ENCODE data around the gene CDC42EP5. TPM values are rescaled to one million over a fixed set of nuclear protein-coding genes. Genes with fewer than 3 reads are reported as not detected.

Gene CDC42EP5
- total RNA-seq, 1 experiment from 2014 or later, result 11.5 TPM

DNA sequence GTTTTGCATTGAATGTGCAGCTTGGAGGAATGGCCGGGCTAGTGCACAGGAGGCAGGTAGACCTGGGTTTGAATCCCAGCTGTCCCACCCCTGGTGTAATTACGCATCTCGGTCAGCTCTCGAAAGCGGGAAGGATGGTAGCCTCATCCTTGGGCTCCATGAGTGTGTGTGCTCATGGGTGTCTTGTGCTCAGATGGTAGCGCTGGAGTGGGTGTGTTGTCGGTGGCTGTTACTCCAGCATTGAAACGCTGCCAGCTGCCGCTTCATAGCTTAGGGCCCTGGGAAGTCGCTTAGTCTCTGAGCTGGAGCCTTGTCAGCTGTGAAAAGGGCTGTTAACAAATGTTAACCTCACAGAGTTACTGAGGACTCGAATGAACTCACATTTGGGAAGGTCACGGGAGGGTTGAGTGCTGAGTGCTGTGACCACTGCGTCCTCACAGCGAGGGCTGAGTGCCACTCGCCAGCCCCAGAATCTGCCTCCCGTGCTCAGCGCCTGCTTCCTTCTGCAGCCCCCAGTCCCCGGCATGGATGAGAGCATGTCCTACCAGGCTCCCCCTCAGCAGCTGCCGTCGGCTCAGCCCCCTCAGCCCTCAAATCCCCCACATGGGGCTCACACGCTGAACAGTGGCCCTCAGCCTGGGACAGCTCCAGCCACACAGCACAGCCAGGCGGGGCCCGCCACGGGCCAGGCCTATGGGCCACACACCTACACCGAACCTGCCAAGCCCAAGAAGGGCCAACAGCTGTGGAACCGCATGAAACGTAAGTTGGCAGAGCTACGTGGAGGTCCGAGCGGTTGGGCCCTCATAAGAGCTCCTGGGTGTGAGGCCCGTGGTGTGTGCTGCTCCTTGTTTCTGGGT lies 18.9 kb downstream of the CDC42EP5 start:
- H3K36me3 Mint-ChIP-seq, result peaks cover 67% of the 10 kb centered on the region
- no peak for TF ChIP-seq NR2C2 (CRISPR knock-in tag; IDR thresholded peaks at IDR 0.05)
- TF ChIP-seq ZBTB21 (CRISPR knock-in tag; IDR thresholded peaks at IDR 0.05; ENCODE audit: borderline replicate concordance), result no peak
- TF ChIP-seq, protein P1, sequence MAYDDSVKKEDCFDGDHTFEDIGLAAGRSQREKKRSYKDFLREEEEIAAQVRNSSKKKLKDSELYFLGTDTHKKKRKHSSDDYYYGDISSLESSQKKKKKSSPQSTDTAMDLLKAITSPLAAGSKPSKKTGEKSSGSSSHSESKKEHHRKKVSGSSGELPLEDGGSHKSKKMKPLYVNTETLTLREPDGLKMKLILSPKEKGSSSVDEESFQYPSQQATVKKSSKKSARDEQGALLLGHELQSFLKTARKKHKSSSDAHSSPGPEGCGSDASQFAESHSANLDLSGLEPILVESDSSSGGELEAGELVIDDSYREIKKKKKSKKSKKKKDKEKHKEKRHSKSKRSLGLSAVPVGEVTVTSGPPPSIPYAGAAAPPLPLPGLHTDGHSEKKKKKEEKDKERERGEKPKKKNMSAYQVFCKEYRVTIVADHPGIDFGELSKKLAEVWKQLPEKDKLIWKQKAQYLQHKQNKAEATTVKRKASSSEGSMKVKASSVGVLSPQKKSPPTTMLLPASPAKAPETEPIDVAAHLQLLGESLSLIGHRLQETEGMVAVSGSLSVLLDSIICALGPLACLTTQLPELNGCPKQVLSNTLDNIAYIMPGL (CRISPR knock-in tag; IDR thresholded peaks at IDR 0.05), result no peak
- TF ChIP-seq GABPB1 (CRISPR knock-in tag; IDR thresholded peaks at IDR 0.05), result no peak
- TF ChIP-seq SOX15 (CRISPR knock-in tag; IDR thresholded peaks at IDR 0.05), result no peak
- TF ChIP-seq, protein P2, sequence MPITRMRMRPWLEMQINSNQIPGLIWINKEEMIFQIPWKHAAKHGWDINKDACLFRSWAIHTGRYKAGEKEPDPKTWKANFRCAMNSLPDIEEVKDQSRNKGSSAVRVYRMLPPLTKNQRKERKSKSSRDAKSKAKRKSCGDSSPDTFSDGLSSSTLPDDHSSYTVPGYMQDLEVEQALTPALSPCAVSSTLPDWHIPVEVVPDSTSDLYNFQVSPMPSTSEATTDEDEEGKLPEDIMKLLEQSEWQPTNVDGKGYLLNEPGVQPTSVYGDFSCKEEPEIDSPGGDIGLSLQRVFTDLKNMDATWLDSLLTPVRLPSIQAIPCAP (CRISPR knock-in tag; IDR thresholded peaks at IDR 0.05), result no peak
- no peak for TF ChIP-seq GTF2I (CRISPR knock-in tag; conservative IDR thresholded peaks at IDR 0.05)
- TF ChIP-seq ETV6 (CRISPR knock-in tag; IDR thresholded peaks at IDR 0.05), result no peak
- TF ChIP-seq, protein P3, sequence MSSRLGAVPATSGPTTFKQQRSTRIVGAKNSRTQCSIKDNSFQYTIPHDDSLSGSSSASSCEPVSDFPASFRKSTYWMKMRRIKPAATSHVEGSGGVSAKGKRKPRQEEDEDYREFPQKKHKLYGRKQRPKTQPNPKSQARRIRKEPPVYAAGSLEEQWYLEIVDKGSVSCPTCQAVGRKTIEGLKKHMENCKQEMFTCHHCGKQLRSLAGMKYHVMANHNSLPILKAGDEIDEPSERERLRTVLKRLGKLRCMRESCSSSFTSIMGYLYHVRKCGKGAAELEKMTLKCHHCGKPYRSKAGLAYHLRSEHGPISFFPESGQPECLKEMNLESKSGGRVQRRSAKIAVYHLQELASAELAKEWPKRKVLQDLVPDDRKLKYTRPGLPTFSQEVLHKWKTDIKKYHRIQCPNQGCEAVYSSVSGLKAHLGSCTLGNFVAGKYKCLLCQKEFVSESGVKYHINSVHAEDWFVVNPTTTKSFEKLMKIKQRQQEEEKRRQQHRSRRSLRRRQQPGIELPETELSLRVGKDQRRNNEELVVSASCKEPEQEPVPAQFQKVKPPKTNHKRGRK (CRISPR knock-in tag; IDR thresholded peaks at IDR 0.05; ENCODE audit: borderline replicate concordance), result no peak
- TF ChIP-seq ZNF396 (CRISPR knock-in tag; IDR thresholded peaks at IDR 0.05; ENCODE audit: borderline replicate concordance), result no peak
- no peak for TF ChIP-seq NFATC4 (CRISPR knock-in tag; IDR thresholded peaks at IDR 0.05)
- TF ChIP-seq, protein P4, sequence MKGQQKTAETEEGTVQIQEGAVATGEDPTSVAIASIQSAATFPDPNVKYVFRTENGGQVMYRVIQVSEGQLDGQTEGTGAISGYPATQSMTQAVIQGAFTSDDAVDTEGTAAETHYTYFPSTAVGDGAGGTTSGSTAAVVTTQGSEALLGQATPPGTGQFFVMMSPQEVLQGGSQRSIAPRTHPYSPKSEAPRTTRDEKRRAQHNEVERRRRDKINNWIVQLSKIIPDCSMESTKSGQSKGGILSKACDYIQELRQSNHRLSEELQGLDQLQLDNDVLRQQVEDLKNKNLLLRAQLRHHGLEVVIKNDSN (CRISPR knock-in tag; IDR thresholded peaks at IDR 0.05), result no peak
- no peak for TF ChIP-seq ZNF138 (CRISPR knock-in tag; conservative IDR thresholded peaks at IDR 0.05)
- no peak for TF ChIP-seq TEAD1 (CRISPR knock-in tag; IDR thresholded peaks at IDR 0.05)
- H3K4me3 Mint-ChIP-seq, result no peak overlapping the region
- no peaks in the 10 kb centered on the region; the same call in 1 of the 2 replicates for H3K27me3 Mint-ChIP-seq (ENCODE audit: low read depth)
- H3K9me3 Mint-ChIP-seq, result no peaks in the 10 kb centered on the region
- H3K27ac Mint-ChIP-seq, result no peak overlapping the region
- CTCF ChIA-PET, result interaction anchor here (1.8 kb wide), 1 partner anchor 15 kb away, joined by 5 read pairs; no protein-coding TSS in a partner anchor
- ATAC-seq (no peak), DNase-seq (ENCODE audit: low spot score) (no peak)
- POLR2A ChIA-PET, result interaction anchor here (1.1 kb wide), 1 partner anchor 9 kb away, joined by 4 read pairs; the partner anchor contains the start of gene LENG9
- H3K4me1 Mint-ChIP-seq, result peaks cover 13% of the 10 kb centered on the region

DNA sequence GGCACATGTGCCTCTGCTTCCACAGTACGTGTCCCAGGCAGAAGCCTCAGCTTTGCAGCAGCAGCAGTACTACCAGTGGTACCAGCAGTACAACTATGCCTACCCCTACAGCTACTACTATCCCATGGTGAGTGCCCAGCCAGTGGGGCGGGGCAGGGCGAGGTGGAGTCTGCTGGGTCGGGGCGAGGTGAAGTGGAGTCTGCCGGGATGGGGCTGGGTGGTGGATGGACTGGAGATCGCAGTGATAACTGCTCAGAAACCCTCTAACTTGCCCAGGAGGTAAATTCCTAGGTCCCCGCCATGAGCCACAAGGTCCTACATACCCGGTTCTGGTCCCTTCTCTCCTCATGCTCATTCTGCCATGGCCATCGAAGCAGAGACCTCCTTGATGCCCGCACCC lies 20.5 kb downstream of the CDC42EP5 start:
- H3K4me1 Mint-ChIP-seq, result peaks cover 20% of the 10 kb centered on the region
- no peak for DNase-seq (ENCODE audit: low spot score)
- POLR2A ChIA-PET, result no interaction called here
- no peak overlapping the region for H3K27ac Mint-ChIP-seq
- no peak overlapping the region for H3K4me3 Mint-ChIP-seq
- peaks cover 52% of the 10 kb centered on the region for H3K36me3 Mint-ChIP-seq
- ATAC-seq, result no peak
- peaks cover 2% of the 10 kb centered on the region; the same call in 1 of the 2 replicates for H3K27me3 Mint-ChIP-seq (ENCODE audit: low read depth)
- CTCF ChIA-PET, result no interaction called here
- H3K9me3 Mint-ChIP-seq, result no peaks in the 10 kb centered on the region
- TF ChIP-seq CBFB (CRISPR knock-in tag; IDR thresholded peaks at IDR 0.05; ENCODE audit: low read depth) (no peak), TCF7 (CRISPR knock-in tag; IDR thresholded peaks at IDR 0.05; ENCODE audit: low read depth) (no peak), CREM (CRISPR knock-in tag; IDR thresholded peaks at IDR 0.05) (no peak)
- TF ChIP-seq, protein P5, sequence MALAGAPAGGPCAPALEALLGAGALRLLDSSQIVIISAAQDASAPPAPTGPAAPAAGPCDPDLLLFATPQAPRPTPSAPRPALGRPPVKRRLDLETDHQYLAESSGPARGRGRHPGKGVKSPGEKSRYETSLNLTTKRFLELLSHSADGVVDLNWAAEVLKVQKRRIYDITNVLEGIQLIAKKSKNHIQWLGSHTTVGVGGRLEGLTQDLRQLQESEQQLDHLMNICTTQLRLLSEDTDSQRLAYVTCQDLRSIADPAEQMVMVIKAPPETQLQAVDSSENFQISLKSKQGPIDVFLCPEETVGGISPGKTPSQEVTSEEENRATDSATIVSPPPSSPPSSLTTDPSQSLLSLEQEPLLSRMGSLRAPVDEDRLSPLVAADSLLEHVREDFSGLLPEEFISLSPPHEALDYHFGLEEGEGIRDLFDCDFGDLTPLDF (CRISPR knock-in tag; IDR thresholded peaks at IDR 0.05), result no peak
- TF ChIP-seq, protein P6, sequence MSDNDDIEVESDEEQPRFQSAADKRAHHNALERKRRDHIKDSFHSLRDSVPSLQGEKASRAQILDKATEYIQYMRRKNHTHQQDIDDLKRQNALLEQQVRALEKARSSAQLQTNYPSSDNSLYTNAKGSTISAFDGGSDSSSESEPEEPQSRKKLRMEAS (CRISPR knock-in tag; IDR thresholded peaks at IDR 0.05), result no peak
- TF ChIP-seq, protein P7, sequence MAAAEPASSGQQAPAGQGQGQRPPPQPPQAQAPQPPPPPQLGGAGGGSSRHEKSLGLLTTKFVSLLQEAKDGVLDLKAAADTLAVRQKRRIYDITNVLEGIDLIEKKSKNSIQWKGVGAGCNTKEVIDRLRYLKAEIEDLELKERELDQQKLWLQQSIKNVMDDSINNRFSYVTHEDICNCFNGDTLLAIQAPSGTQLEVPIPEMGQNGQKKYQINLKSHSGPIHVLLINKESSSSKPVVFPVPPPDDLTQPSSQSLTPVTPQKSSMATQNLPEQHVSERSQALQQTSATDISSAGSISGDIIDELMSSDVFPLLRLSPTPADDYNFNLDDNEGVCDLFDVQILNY (CRISPR knock-in tag; IDR thresholded peaks at IDR 0.05), result no peak
- TF ChIP-seq, protein P8, sequence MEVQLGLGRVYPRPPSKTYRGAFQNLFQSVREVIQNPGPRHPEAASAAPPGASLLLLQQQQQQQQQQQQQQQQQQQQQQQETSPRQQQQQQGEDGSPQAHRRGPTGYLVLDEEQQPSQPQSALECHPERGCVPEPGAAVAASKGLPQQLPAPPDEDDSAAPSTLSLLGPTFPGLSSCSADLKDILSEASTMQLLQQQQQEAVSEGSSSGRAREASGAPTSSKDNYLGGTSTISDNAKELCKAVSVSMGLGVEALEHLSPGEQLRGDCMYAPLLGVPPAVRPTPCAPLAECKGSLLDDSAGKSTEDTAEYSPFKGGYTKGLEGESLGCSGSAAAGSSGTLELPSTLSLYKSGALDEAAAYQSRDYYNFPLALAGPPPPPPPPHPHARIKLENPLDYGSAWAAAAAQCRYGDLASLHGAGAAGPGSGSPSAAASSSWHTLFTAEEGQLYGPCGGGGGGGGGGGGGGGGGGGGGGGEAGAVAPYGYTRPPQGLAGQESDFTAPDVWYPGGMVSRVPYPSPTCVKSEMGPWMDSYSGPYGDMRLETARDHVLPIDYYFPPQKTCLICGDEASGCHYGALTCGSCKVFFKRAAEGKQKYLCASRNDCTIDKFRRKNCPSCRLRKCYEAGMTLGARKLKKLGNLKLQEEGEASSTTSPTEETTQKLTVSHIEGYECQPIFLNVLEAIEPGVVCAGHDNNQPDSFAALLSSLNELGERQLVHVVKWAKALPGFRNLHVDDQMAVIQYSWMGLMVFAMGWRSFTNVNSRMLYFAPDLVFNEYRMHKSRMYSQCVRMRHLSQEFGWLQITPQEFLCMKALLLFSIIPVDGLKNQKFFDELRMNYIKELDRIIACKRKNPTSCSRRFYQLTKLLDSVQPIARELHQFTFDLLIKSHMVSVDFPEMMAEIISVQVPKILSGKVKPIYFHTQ (CRISPR knock-in tag; IDR thresholded peaks at IDR 0.05), result no peak
